NOMO-1 (cell line): ENCODE measurements around the gene RBMY1E.
"Not testable (repeated sequence)": the region's sequence is repeated elsewhere in the genome, so short reads cannot be mapped to it uniquely, and the experiment has no call there.

Experiments
- DNase-seq, 2 experiments: peaks; one replicate each; lab custom pipeline; 2025; ENCODE audit not compliant: unreplicated experiment in 2 of 2; lab: John Stamatoyannopoulos, UW

RBMY1E gene

GRCh38 chrY:21917932-21918331 lies at the start of gene RBMY1E:
RBMY1E (minus strand) TSS chrY:21918032; CDS start chrY:21916054, 1,978 bp downstream.
- not testable (repeated sequence) for DNase-seq

DNA sequence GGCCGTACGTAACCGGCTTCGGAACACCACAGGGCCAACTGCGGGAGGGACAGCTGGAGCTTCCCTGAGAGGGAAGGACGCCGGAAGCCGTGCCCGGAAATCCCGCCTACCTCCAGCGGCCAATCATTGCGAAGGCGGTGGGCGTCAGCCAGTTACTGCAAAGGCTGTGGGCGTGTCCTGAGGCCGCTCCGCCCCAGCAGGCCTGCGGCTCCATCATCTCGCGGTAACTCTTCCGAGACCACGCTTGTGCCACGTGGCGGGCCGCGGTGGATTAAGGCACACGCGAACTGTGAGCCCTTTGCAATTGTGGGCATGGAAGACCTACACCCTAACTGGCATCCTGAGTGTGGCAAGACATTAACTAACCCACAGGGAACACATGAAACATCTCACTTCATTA lies 23.4 kb downstream of the RBMY1E start, which contains the start of gene RBMY1D:
Gene RBMY1D, minus strand, starts transcription at position 101 of the 400 bp plus-strand sequence. CDS start 2,013 bp downstream, outside the sequence.
- DNase-seq = not testable (repeated sequence)

GRCh38 chrY:21869407-21870076 lies 48.3 kb downstream of the RBMY1E start:
- not testable (repeated sequence) for DNase-seq
